Measurements from ENCODE around the gene HMX1. TPM values are rescaled to one million over a fixed set of nuclear protein-coding genes. Genes with fewer than 3 reads are reported as not detected.

The HMX1 gene
- total and polyA plus RNA-seq, 2 donors (not counting 3 experiments of a cell fraction or from before 2014, with no cell fraction given), result not detected

DNA sequence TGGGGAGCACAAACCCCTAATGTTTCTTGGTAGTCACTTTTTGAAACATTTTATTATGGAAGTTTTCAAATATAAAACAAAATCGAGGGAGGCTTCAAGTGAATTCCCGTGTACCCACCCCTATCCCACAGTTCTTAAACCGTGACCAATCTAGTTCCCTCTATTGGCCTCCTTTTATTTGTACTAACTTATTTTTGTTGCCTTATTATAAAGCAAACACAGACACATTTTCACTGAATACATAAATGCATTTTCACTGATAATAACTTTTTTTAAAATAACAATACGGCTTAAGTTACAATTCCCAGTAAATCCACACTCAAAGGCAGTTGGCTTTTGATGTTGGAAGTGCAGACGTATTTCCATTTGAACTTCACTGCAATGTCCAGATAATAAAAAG lies 9.3 kb downstream of the HMX1 start:
- FAIRE-seq (no peak), DNase-seq (ENCODE audit: low read depth, low spot score) (no peak)
- Histone ChIP-seq H2AFZ (ENCODE audit: low read depth, low read length) (no peak overlapping the region), H3K36me3 (ENCODE audit: control insufficient read depth in 2 of 2, extremely low read depth in 1 of 2, insufficient read depth in 2 of 2, low read length in 2 of 2) (no peaks in the 10 kb centered on the region), H3K4me1 (ENCODE audit: control insufficient read depth, extremely low read depth, insufficient read depth, low read length) (no peaks in the 10 kb centered on the region), H3K9me3 (replicated peaks; ENCODE audit: control insufficient read depth, insufficient read depth, low read length) (no peaks in the 10 kb centered on the region), H3K4me2 (ENCODE audit: insufficient read depth, low read length) (no peak overlapping the region), H4K20me1 (replicated peaks; ENCODE audit: control insufficient read depth, extremely low read depth, insufficient read depth, low read length) (no peaks in the 10 kb centered on the region), H3K79me2 (ENCODE audit: control insufficient read depth, insufficient read depth, low read length) (no peaks in the 10 kb centered on the region), H3K4me3 (replicated peaks in 1 of 3; ENCODE audit: insufficient read depth in 1 of 3, low read depth in 1 of 3, low read length in 3 of 3) (no peak overlapping the region), H3K9me1 (replicated peaks; ENCODE audit: control insufficient read depth, extremely low read depth, insufficient read depth, low read length) (no peaks in the 10 kb centered on the region), H3K9ac (replicated peaks; ENCODE audit: extremely low read depth, insufficient read depth, low read length) (no peak overlapping the region), H3K27ac (ENCODE audit: insufficient read depth, low read depth, low read length) (no peak overlapping the region), H3K27me3 (ENCODE audit: control insufficient read depth in 2 of 2, insufficient read depth in 2 of 2, low read length in 2 of 2) (peaks cover 84 to 91% of the 10 kb centered on the region in 2 experiments)
- no TSS peak for BruUV-seq (replicated peaks)
- CTCF ChIA-PET, result interaction anchor here (1.6 kb wide), 1 partner anchor 56 kb away, joined by 3 read pairs; no protein-coding TSS in a partner anchor
- intact Hi-C loops (cut with micrococcal nuclease), result no loop called here
- POLR2A ChIA-PET, result no interaction called here
- dilution Hi-C loops (cut with MboI; ENCODE audit: extremely low pct_ligation_motif_present, low sequenced_read_pairs), result no loop called here
- no peak for TF ChIP-seq POLR2A (IDR thresholded peaks at IDR 0.05; ENCODE audit: low read depth, low read length)
- TF ChIP-seq, protein P1, sequence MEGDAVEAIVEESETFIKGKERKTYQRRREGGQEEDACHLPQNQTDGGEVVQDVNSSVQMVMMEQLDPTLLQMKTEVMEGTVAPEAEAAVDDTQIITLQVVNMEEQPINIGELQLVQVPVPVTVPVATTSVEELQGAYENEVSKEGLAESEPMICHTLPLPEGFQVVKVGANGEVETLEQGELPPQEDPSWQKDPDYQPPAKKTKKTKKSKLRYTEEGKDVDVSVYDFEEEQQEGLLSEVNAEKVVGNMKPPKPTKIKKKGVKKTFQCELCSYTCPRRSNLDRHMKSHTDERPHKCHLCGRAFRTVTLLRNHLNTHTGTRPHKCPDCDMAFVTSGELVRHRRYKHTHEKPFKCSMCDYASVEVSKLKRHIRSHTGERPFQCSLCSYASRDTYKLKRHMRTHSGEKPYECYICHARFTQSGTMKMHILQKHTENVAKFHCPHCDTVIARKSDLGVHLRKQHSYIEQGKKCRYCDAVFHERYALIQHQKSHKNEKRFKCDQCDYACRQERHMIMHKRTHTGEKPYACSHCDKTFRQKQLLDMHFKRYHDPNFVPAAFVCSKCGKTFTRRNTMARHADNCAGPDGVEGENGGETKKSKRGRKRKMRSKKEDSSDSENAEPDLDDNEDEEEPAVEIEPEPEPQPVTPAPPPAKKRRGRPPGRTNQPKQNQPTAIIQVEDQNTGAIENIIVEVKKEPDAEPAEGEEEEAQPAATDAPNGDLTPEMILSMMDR (IDR thresholded peaks at IDR 0.05; ENCODE audit: extremely low read depth in 1 of 2, insufficient read depth in 1 of 2, low read depth in 1 of 2, low read length in 2 of 2), result no peak
- TF ChIP-seq GATA2 (IDR thresholded peaks at IDR 0.05; ENCODE audit: insufficient read depth, insufficient read length, low read depth, low read length), result no peak
- no peak for TF ChIP-seq EZH2 (IDR thresholded peaks at IDR 0.05; ENCODE audit: borderline replicate concordance, low read depth, low read length, severe bottlenecking)
- TF ChIP-seq, protein P2, sequence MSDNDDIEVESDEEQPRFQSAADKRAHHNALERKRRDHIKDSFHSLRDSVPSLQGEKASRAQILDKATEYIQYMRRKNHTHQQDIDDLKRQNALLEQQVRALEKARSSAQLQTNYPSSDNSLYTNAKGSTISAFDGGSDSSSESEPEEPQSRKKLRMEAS (IDR thresholded peaks at IDR 0.05; ENCODE audit: insufficient read depth, insufficient read length), result no peak
- no peak for TF ChIP-seq JUN (IDR thresholded peaks at IDR 0.05; ENCODE audit: borderline replicate concordance, insufficient read depth, insufficient read length, low read depth)
- no peak for TF ChIP-seq POLR2AphosphoS5 (IDR thresholded peaks at IDR 0.05; ENCODE audit: insufficient read depth, low read depth, low read length)
- no peak for TF ChIP-seq FOS (IDR thresholded peaks at IDR 0.05; ENCODE audit: borderline replicate concordance, insufficient read depth, low read length)
- no peak for TF ChIP-seq MYC (IDR thresholded peaks at IDR 0.05; ENCODE audit: low read depth, low read length)
